Inferior parietal cortex (tissue), 1 donor: ENCODE data around the gene MYLK3.

Source experiments
- DNase-seq: peaks from one replicate; pipeline ENCODE4 v3.0.0-alpha.2; 2016; ENCODE audit errors: extremely low spot score

The MYLK3 gene

GRCh38 chr16:46757339-46758050, 9.4 kb upstream of the MYLK3 start:
- no peak for DNase-seq

- no peak for DNase-seq
Measured at GRCh38 chr16:46756772-46757171, 8.6 kb upstream of the MYLK3 start.

- DNase-seq, result no peak
Measured at GRCh38 chr16:46753015-46753414, 4.9 kb upstream of the MYLK3 start.

GRCh38 chr16:46751381-46751780, 3.2 kb upstream of the MYLK3 start:
- no peak for DNase-seq

- DNase-seq, result no peak
Measured at GRCh38 chr16:46748775-46749705, 896 bp upstream of the MYLK3 start.

- no peak for DNase-seq
Measured at GRCh38 chr16:46746821-46747776, 1.0 kb downstream of the MYLK3 start.

- DNase-seq, result no peak
Measured at GRCh38 chr16:46745617-46746016, 2.5 kb downstream of the MYLK3 start.

GRCh38 chr16:46743232-46743719, 4.9 kb downstream of the MYLK3 start:
- peak; percentile 20 for DNase-seq

- DNase-seq, result no peak
Measured at GRCh38 chr16:46739934-46740333, 8.2 kb downstream of the MYLK3 start.

GRCh38 chr16:46737621-46738214, 10.4 kb downstream of the MYLK3 start:
- no peak for DNase-seq

- DNase-seq, result no peak
Measured at GRCh38 chr16:46736695-46737094, 11.4 kb downstream of the MYLK3 start.

- no peak for DNase-seq
Measured at GRCh38 chr16:46733319-46733830, 14.8 kb downstream of the MYLK3 start.

- DNase-seq, result no peak
Measured at GRCh38 chr16:46732561-46732960, 15.6 kb downstream of the MYLK3 start.

- DNase-seq, result no peak
Measured at GRCh38 chr16:46731691-46732555, 16.2 kb downstream of the MYLK3 start.

GRCh38 chr16:46730801-46731690, 17.1 kb downstream of the MYLK3 start:
- DNase-seq, result no peak

- DNase-seq, result no peak
Measured at GRCh38 chr16:46730126-46730525, 18.0 kb downstream of the MYLK3 start.

GRCh38 chr16:46729326-46729995, 18.7 kb downstream of the MYLK3 start:
- DNase-seq, result no peak

- no peak for DNase-seq
Measured at GRCh38 chr16:46728806-46729205, 19.3 kb downstream of the MYLK3 start.
